Measurements from ENCODE around the gene PLK3.

- peak; percentile 82 for TF ChIP-seq MXI1 (IDR thresholded peaks at IDR 0.05; ENCODE audit: borderline replicate concordance, low read depth, low read length)
- no peak for TF ChIP-seq RFX5 (IDR thresholded peaks at IDR 0.05; ENCODE audit: low read depth, low read length)
- TF ChIP-seq POLR2A (IDR thresholded peaks at IDR 0.05; ENCODE audit: low read depth, low read length), result peak; percentile 99
- 0 out of 2 replicates have a peak, but pooled peaks have one; percentile 47 for TF ChIP-seq USF2 (IDR thresholded peaks at IDR 0.05; ENCODE audit: low read depth, low read length)
- no peak for TF ChIP-seq CTCF (conservative IDR thresholded peaks at IDR 0.05; ENCODE audit: low read depth, low read length)
- TF ChIP-seq ELK1 (IDR thresholded peaks at IDR 0.05; ENCODE audit: borderline replicate concordance, low read depth, low read length), result no peak
- peak; percentile 45; the same call in 1 of the 2 replicates for TF ChIP-seq MAZ (IDR thresholded peaks at IDR 0.05; ENCODE audit: borderline replicate concordance, low read depth, low read length)
- no peak for TF ChIP-seq CEBPB (IDR thresholded peaks at IDR 0.05; ENCODE audit: low read depth, low read length)
Measured at GRCh38 chr1:44775078-44775929, 24.9 kb upstream of the PLK3 start, which contains the start of gene RPS8.
